ENCODE results near the gene ACOT13.

The ACOT13 gene

DNA sequence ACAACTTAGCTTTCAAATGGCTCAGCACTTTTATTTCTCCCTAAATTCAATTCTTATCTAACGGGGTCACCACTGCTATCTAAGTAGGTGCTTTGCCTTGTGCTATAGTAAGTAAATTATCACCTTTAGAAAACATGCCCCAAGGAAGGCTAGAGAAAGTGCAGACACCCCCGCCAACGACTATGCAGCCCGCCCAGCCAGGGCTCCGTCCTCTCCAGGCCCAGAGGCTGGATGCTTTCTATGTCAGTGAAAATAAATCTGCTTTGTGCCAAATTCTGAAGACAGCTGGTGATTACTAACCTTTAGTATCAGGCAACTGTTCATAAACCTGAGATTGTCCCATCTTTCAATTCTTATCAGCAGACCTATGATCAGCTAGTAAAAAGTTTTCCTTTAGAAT is 35.2 kb upstream of the ACOT13 start:
- TF ChIP-seq FOXM1 (IDR thresholded peaks at IDR 0.05; ENCODE audit: borderline replicate concordance, low read depth) = no peak
- no peak for TF ChIP-seq TCF12 (IDR thresholded peaks at IDR 0.05; ENCODE audit: low read depth)
- no peak for TF ChIP-seq EP300 (IDR thresholded peaks at IDR 0.05; ENCODE audit: borderline replicate concordance)
- no peak for TF ChIP-seq EGR1 (IDR thresholded peaks at IDR 0.05)
- TF ChIP-seq, protein P1, sequence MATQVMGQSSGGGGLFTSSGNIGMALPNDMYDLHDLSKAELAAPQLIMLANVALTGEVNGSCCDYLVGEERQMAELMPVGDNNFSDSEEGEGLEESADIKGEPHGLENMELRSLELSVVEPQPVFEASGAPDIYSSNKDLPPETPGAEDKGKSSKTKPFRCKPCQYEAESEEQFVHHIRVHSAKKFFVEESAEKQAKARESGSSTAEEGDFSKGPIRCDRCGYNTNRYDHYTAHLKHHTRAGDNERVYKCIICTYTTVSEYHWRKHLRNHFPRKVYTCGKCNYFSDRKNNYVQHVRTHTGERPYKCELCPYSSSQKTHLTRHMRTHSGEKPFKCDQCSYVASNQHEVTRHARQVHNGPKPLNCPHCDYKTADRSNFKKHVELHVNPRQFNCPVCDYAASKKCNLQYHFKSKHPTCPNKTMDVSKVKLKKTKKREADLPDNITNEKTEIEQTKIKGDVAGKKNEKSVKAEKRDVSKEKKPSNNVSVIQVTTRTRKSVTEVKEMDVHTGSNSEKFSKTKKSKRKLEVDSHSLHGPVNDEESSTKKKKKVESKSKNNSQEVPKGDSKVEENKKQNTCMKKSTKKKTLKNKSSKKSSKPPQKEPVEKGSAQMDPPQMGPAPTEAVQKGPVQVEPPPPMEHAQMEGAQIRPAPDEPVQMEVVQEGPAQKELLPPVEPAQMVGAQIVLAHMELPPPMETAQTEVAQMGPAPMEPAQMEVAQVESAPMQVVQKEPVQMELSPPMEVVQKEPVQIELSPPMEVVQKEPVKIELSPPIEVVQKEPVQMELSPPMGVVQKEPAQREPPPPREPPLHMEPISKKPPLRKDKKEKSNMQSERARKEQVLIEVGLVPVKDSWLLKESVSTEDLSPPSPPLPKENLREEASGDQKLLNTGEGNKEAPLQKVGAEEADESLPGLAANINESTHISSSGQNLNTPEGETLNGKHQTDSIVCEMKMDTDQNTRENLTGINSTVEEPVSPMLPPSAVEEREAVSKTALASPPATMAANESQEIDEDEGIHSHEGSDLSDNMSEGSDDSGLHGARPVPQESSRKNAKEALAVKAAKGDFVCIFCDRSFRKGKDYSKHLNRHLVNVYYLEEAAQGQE (IDR thresholded peaks at IDR 0.05; ENCODE audit: low read depth) = no peak
- no peak for TF ChIP-seq CREB1 (IDR thresholded peaks at IDR 0.05; ENCODE audit: low read depth)
- TF ChIP-seq, protein P2, sequence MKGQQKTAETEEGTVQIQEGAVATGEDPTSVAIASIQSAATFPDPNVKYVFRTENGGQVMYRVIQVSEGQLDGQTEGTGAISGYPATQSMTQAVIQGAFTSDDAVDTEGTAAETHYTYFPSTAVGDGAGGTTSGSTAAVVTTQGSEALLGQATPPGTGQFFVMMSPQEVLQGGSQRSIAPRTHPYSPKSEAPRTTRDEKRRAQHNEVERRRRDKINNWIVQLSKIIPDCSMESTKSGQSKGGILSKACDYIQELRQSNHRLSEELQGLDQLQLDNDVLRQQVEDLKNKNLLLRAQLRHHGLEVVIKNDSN (IDR thresholded peaks at IDR 0.05) = no peak
- TF ChIP-seq ZBTB7A (IDR thresholded peaks at IDR 0.05; ENCODE audit: low read depth) = no peak
- no peak for TF ChIP-seq YY1 (IDR thresholded peaks at IDR 0.05; ENCODE audit: low read depth)
- TF ChIP-seq NFIC (IDR thresholded peaks at IDR 0.05) = no peak
- no peak for TF ChIP-seq CEBPB (IDR thresholded peaks at IDR 0.05)
- TF ChIP-seq, protein P3, sequence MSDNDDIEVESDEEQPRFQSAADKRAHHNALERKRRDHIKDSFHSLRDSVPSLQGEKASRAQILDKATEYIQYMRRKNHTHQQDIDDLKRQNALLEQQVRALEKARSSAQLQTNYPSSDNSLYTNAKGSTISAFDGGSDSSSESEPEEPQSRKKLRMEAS (IDR thresholded peaks at IDR 0.05) = no peak
- TF ChIP-seq TAF1 (IDR thresholded peaks at IDR 0.05; ENCODE audit: low read depth) = no peak
- no peak for TF ChIP-seq TEAD4 (IDR thresholded peaks at IDR 0.05)
- no peak for TF ChIP-seq RAD21 (IDR thresholded peaks at IDR 0.05; ENCODE audit: low read depth)

DNA sequence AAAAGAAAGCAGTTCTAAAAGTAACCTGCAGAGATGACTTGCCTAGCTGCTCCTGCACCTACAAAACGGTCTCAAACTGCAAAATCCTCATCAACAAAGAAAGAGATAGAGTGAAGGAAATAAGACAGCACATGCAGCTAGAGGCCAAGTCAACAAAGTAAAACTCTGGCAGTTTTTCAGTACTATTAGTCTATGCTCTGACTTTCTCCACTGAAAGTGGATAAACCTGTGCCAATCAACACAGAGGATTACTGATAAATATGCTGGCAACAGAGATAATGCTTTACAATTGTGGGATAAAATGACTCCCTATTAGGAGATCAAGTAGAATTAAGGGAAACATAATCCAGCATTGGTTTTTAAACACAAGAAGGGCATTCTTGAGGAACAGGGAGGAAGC is 34.3 kb upstream of the ACOT13 start:
- TF ChIP-seq TEAD4 (IDR thresholded peaks at IDR 0.05) (no peak), EP300 (IDR thresholded peaks at IDR 0.05; ENCODE audit: borderline replicate concordance) (no peak), CREB1 (IDR thresholded peaks at IDR 0.05; ENCODE audit: low read depth) (no peak), ZBTB7A (IDR thresholded peaks at IDR 0.05; ENCODE audit: low read depth) (no peak), YY1 (IDR thresholded peaks at IDR 0.05; ENCODE audit: low read depth) (no peak), TAF1 (IDR thresholded peaks at IDR 0.05; ENCODE audit: low read depth) (no peak), RAD21 (IDR thresholded peaks at IDR 0.05; ENCODE audit: low read depth) (no peak)
- TF ChIP-seq, protein P1 (IDR thresholded peaks at IDR 0.05; ENCODE audit: low read depth) = no peak
- TF ChIP-seq, protein P3 (IDR thresholded peaks at IDR 0.05) = no peak
- TF ChIP-seq, protein P2 (IDR thresholded peaks at IDR 0.05) = no peak

DNA sequence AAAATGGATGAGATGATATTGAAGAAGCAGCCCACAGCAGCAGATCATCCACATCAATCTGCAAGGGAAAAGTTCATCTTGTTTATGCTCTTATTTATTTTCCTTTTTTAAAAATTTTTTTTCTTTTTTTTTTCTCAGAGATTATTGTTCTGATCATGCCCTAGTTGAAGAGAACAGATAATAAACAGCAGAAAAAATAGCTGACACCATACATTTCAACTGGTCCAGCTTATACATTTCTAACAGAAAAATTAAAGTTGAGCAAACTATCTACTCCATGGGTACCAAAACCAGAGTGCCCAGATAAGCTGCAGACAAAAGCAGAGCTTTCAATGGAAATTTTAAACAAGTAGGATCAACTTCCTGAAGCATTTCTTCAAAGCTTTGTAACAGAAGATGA is 30.2 kb upstream of the ACOT13 start:
- no peak for TF ChIP-seq RAD21 (IDR thresholded peaks at IDR 0.05; ENCODE audit: low read depth)
- no peak for TF ChIP-seq TCF12 (IDR thresholded peaks at IDR 0.05; ENCODE audit: low read depth)
- TF ChIP-seq TAF1 (IDR thresholded peaks at IDR 0.05; ENCODE audit: low read depth) = no peak
- TF ChIP-seq EP300 (IDR thresholded peaks at IDR 0.05; ENCODE audit: borderline replicate concordance) = no peak
- no peak for TF ChIP-seq EGR1 (IDR thresholded peaks at IDR 0.05)
- no peak for TF ChIP-seq TEAD4 (IDR thresholded peaks at IDR 0.05)
- no peak for TF ChIP-seq NFIC (IDR thresholded peaks at IDR 0.05)
- no peak for TF ChIP-seq CREB1 (IDR thresholded peaks at IDR 0.05; ENCODE audit: low read depth)
- TF ChIP-seq CEBPB (IDR thresholded peaks at IDR 0.05) = no peak
- TF ChIP-seq, protein P1 (IDR thresholded peaks at IDR 0.05; ENCODE audit: low read depth) = no peak
- no peak for TF ChIP-seq FOXM1 (IDR thresholded peaks at IDR 0.05; ENCODE audit: borderline replicate concordance, low read depth)
- TF ChIP-seq, protein P3 (IDR thresholded peaks at IDR 0.05) = no peak
- no peak for TF ChIP-seq YY1 (IDR thresholded peaks at IDR 0.05; ENCODE audit: low read depth)
- TF ChIP-seq, protein P2 (IDR thresholded peaks at IDR 0.05) = no peak
- TF ChIP-seq ZBTB7A (IDR thresholded peaks at IDR 0.05; ENCODE audit: low read depth) = no peak

DNA sequence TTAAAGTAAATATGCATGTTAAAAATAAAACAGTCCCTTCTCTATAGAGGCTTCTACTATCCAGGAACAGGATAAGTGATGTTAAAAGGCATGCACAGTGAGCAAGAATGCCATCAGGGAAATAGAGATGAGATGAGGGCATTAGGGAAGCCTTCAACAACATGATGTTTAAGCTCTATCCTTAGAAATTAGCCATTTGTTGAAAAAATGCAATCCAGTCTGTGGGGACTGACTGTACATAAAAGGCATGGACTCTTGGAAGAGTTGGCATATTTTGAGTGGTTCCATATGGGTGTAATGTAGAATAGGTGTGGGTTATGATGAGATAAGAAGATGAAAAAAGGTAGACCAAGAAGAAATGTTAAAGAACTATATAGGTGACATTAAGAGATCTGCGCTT is 26.7 kb upstream of the ACOT13 start:
- TF ChIP-seq TEAD4 (IDR thresholded peaks at IDR 0.05) = no peak

Data from Ishikawa (cell line).